WERI-Rb-1 (cell line): ENCODE data around the gene PPY.

Source experiments
- DNase-seq: peaks from one replicate; pipeline ENCODE4 v3.0.0-alpha.2; 2020
- H3K27ac ChIP-seq: fragments of 250-450 bp; sonication (Bioruptor Pico); 2 replicates; pipeline ENCODE4 v1.5.1; 2020; ENCODE audit warnings: mild to moderate bottlenecking, moderate library complexity
- H3K27me3 ChIP-seq: fragments of 250-450 bp; sonication (Bioruptor Pico); 2 replicates; pipeline ENCODE4 v1.5.1; 2021; ENCODE audit warnings: mild to moderate bottlenecking, low read depth, moderate library complexity; ENCODE audit not compliant: insufficient read depth, severe bottlenecking
- H3K36me3 ChIP-seq: fragments of 250-450 bp; sonication (Bioruptor Pico); 2 replicates; pipeline ENCODE4 v1.5.1; 2020; ENCODE audit warnings: mild to moderate bottlenecking, moderate library complexity
- H3K4me3 ChIP-seq: 2 replicates; pipeline ENCODE4 v1.5.1; 2011; ENCODE audit warnings: low read depth, mild to moderate bottlenecking, control low read depth, low read length
- H3K9me3 ChIP-seq: fragments of 250-450 bp; sonication (Bioruptor Pico); 2 replicates; pipeline ENCODE4 v1.5.1; 2021; ENCODE audit warnings: mild to moderate bottlenecking, moderate library complexity; ENCODE audit not compliant: severe bottlenecking
- CTCF ChIP-seq: IDR thresholded peaks from 2 replicates; pipeline ENCODE4 v1.5.1; 2011; ENCODE audit warnings: low read depth, mild to moderate bottlenecking, control low read depth, inconsistent platforms, low read length

PPY gene

GRCh38 chr17:43891851-43892646 lies 50.2 kb downstream of the PPY start:
- TF ChIP-seq CTCF: no peak
- H3K27me3 ChIP-seq: no peaks in the 10 kb centered on the region
- H3K9me3 ChIP-seq: no peaks in the 10 kb centered on the region
- H3K4me3 ChIP-seq: no peak overlapping the region
- H3K27ac ChIP-seq: no peak overlapping the region
- H3K36me3 ChIP-seq: no peaks in the 10 kb centered on the region; the same call in 1 of the 2 replicates
- DNase-seq: no peak
